CD4-positive, alpha-beta T cell treated with Interleukin-17A for 1 hour (primary cell): Measurements from ENCODE around the gene DACH1.

Experiments
- DNase-seq: peaks from one replicate; pipeline ENCODE4 v3.0.0-alpha.2; 2020

Gene DACH1

GRCh38 chr13:71474936-71475335 is 392.1 kb downstream of the DACH1 start:
- DNase-seq, result no peak

GRCh38 chr13:71469626-71470025 is 397.4 kb downstream of the DACH1 start:
- DNase-seq, result no peak

- DNase-seq, result no peak
Observed at GRCh38 chr13:71464686-71465085, 402.3 kb downstream of the DACH1 start.

GRCh38 chr13:71461892-71462291 is 405.1 kb downstream of the DACH1 start:
- no peak for DNase-seq

GRCh38 chr13:71460211-71460610 is 406.8 kb downstream of the DACH1 start:
- no peak for DNase-seq

GRCh38 chr13:71459708-71460107 is 407.3 kb downstream of the DACH1 start:
- no peak for DNase-seq

- no peak for DNase-seq
Observed at GRCh38 chr13:71457645-71458044, 409.4 kb downstream of the DACH1 start.

- DNase-seq, result no peak
Observed at GRCh38 chr13:71456136-71456535, 410.9 kb downstream of the DACH1 start.

- no peak for DNase-seq
Observed at GRCh38 chr13:71454509-71454908, 412.5 kb downstream of the DACH1 start.

GRCh38 chr13:71448080-71448630 is 418.8 kb downstream of the DACH1 start:
- DNase-seq, result no peak

- no peak for DNase-seq
Observed at GRCh38 chr13:71437704-71438103, 429.3 kb downstream of the DACH1 start.

- DNase-seq, result no peak
Observed at GRCh38 chr13:71430681-71431080, 436.3 kb downstream of the DACH1 start.

GRCh38 chr13:71417205-71417604 is 449.8 kb downstream of the DACH1 start:
- no peak for DNase-seq

GRCh38 chr13:71412231-71412630 is 454.8 kb downstream of the DACH1 start:
- DNase-seq, result no peak

- DNase-seq, result no peak
Observed at GRCh38 chr13:71408416-71408815, 458.6 kb downstream of the DACH1 start.

- DNase-seq, result no peak
Observed at GRCh38 chr13:71399631-71400215, 467.3 kb downstream of the DACH1 start.

- no peak for DNase-seq
Observed at GRCh38 chr13:71396149-71396548, 470.9 kb downstream of the DACH1 start.

GRCh38 chr13:71395053-71395452 is 472.0 kb downstream of the DACH1 start:
- no peak for DNase-seq

- no peak for DNase-seq
Observed at GRCh38 chr13:71394176-71394575, 472.8 kb downstream of the DACH1 start.
